GM19324 (cell line): Measurements from ENCODE around the gene PXN.
"Not testable (repeated sequence)": the region's sequence is repeated elsewhere in the genome, so short reads cannot be mapped to it uniquely, and the experiment has no call there.

Experiments used
- ATAC-seq: cut with Tn5 transposase; IDR thresholded peaks from one replicate; pipeline ENCODE4 v1.9.1; 2021; ENCODE audit warnings: mild to moderate bottlenecking, moderate library complexity; ENCODE audit not compliant: unreplicated experiment, low FRiP score

PXN gene

DNA sequence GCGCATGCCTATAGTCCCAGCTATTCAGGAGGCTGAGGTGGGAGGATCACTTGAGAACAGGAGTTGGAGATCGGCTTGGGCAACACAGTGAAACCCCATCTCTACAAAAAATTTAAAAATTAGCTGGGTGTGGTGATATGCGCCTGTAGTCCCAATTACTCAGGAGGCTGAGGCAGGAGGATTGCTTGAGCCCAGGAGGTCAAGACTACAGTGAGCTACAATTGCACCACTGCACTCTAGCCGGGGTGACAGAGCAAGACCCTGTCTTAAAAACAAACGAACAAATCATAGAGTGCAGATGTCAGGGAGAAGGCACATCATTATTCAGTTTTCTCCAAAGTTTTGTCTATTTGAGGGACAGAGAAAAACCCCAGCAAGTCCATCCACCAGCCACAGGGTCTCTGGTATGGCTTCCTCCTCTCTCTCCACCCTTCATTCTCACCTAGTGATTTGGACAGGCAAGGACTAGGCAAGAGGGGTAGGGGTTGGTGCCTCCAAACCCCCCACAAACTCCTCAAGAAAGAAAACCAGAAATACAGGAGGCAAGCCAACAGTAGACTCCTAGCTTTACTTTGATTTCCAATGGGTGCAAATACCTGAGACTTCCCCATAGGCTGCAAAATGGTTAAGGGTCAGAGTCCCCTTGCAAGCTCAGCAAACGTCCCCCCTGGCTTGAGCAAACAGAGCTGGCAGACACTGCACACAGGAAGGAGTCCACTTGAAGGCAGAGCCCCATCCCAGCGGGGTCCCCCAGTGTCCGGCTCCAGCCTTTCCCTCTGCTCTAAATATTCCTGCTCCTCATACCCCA is 38.1 kb downstream of the PXN start:
- no peak for ATAC-seq

GRCh38 chr12:120225852-120226640 is 39.5 kb downstream of the PXN start:
- no peak for ATAC-seq

DNA sequence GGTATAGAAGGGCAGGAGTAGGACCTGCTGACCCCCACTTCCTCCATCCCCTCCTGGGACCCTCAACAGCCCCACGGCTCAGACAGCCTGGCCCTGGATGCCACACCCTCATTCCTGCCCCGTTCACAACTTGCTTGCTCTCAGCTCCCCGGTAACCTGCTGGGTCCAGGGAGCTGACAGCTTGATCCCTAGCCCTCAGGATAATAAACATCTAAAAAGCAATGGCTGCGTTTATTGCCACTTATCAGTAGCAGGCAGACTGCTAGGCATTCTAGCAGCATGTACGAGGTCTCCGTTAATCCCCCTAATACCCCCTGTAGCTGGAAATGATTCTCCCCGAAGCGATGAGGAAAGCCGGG is 40.4 kb downstream of the PXN start:
- no peak for ATAC-seq

DNA sequence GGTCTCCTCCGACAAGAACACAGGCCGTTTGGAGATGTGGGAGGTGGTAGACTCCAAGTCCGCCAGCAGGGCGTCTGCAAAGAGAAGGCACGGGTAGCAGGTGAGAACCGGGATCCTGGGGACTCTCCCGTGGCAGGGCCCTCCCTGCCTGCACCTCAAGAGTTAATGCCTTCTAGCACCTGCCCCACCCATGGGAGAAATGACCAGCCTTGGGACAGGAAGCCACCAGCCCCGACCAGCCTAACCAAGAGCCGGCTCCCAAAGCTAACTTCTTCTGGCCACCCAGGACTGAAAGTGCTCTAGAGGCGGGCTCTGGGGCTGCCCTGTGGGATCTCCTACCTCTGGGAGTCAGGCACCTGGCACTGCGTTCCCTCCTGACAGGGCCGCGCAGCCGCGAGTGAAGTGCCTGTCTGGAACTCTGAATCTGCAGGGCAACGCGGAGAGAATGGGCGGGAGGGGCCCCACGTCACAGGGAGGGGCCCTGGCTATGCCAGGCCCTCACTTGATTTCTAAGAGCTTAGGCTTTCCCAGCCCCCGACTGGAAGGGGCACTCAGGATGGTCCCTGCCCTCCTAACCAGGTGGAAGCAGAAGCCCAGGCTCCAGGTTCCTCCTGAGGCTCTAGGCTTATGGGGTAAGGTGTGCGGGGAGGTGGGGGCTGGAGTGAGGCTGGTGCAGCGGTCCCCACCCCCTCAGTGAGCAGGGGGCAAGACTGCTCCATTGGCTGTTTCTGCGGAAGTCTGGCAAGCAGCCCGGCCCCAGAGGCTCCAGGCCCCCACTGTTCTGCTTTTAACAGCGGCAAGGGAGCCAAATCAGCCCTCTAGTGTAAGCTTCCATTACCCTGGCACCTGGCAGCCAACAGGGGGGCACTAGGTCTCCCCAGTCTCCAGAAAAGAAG is 41.0 kb downstream of the PXN start:
- ATAC-seq, result no peak

GRCh38 chr12:120223458-120224303 is 41.8 kb downstream of the PXN start:
- no peak for ATAC-seq

- ATAC-seq, result no peak
Observed at GRCh38 chr12:120222288-120222832, 43.2 kb downstream of the PXN start.

GRCh38 chr12:120221576-120221900 is 44.0 kb downstream of the PXN start:
- no peak for ATAC-seq

GRCh38 chr12:120220838-120221575 is 44.5 kb downstream of the PXN start:
- no peak for ATAC-seq

GRCh38 chr12:120218680-120219606 is 46.6 kb downstream of the PXN start:
- ATAC-seq, result no peak

- no peak for ATAC-seq
Observed at GRCh38 chr12:120216742-120217605, 48.6 kb downstream of the PXN start.

DNA sequence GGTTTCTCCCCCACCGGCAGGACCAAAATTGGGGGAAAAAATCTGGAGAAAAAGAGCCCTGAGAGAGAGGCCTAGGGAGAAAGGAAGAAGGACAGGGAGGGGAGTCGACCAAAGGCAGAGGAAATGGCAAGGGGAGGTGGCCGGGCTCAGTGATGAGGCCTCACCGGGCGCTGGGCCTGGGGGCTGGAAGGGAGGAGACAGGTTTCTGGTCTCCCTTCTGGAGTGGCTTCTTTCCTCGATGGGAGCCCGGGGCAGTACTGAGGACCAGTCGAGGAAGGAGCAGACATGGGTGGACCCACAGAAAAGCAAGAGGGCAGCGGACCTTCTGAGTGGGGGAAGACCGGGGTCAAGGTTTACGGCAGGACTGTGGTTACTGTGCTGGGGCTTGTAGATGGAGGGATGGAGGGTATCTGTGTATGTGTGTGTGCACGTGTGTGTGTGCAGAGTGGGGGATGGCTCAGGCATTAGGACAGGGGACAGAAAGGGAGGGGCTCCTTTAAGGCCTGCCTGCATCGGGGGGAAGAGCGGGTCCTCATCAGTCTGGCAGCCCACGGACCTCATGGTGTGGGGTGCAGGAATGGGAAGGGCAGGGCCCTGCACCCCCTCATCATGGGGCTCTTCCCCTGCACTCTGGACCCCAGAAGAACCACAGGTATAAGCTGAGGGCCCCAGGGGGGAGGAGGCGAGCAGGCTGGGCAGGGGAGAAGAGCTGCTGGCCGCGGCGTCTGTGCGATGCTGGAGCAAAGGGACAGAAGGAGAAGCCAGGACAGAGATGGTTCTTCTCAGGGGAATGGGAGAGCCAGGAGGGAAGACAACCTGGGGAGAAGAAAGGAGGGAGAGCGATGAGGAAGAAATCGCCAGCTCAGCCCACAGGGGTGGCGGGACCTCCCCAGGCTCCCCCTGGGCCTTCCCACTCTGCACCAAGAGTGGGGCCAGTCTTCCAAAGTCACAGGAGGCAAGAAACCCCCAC is 49.5 kb downstream of the PXN start:
- no peak for ATAC-seq

- no peak for ATAC-seq
Observed at GRCh38 chr12:120215357-120215735, 50.2 kb downstream of the PXN start.

DNA sequence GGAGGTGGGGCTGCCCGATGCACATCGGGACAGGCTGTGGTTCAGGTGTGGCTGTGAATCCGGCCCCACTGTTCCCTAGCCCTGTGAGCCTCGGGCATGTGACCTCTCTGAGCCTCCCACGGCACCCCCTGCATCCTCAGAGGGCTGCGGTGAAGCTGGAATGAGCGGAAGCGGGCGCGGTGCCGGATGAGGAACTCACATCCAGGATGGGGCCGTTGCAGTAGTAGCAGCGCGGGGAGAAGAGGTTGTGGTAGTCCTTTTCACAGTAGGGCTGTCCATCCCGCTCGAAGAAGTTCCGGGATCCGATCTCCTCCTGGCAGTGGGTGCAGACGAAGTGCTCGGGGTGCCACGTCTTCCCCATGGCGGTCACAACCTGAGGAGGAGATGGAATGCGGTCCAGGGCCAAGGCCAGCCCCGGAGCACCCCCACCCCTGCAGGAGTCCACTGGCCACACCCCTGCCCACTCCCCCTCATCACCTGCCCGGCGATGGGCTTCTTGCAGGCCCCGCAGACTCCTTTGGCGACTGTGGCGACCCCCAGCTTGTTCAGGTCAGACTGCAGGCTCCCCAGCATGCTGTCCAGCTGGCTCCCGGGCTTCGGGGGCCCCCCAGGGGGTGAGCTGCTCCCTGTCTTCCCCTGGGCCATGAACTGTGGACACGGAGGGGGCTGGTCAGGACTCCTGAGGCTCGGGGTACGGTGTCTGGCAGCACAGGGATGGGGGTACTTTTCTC is 50.7 kb downstream of the PXN start:
- ATAC-seq, result no peak

DNA sequence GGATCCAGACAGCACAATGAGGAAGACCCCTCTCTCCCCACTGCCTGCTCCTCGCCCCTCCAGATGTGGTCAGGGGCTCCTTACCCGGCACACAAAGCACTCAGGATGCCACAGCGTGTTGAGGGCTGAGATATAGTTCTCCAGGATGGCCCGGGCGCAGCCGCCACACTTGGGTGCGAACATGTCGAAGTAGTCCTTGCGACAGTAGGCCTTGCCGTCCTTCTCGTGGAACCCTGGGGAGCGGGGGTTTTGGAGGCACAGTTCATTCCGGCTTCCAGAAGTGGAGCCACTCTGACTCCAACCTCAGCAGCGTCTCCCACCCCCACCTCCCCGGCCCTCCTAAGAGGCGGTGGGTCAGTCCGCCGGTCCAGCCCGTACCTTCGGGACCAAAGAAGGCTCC is 51.8 kb downstream of the PXN start:
- ATAC-seq, result no peak

DNA sequence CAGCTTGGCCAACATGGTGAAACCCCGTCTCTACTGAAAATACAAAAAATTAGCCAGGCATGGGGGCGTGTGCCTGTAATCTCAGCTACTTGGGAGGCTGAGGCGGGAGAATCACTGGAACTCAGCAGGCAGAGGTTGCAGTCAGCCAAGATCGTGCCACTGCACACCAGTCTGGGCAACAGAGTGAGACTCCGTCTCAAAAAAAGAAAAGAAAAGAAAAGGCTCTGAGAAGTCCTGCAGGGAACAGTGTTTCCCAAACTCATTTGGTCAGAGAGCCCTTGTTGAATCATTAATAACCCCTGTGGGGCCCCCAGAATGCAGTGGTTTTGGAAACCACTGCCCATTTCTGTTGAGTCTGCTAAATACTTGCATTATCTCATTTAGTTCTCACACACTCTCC is 52.3 kb downstream of the PXN start:
- not testable (repeated sequence) for ATAC-seq
